ENCODE data around the gene EHD3.

GRCh38 chr2:31265234-31265633, 31.3 kb downstream of the EHD3 start:
- no peak for TF ChIP-seq CTCF (IDR thresholded peaks at IDR 0.05; ENCODE audit: low read length)
- TF ChIP-seq EZH2 (IDR thresholded peaks at IDR 0.05; ENCODE audit: borderline replicate concordance, low read length) = no peak

Data from OCI-LY1 (cell line).